HEK293 (cell line): ENCODE measurements around the gene DMGDH.

ENCODE experiments used
- CTCF ChIA-PET: fragments of 350-600 bp; formaldehyde crosslinking; extraction: SDS; loops from one replicate; lab custom pipeline; 2021; ENCODE audit warnings: antibody characterized with exemption; lab: Yijun Ruan, JAX
- POLR2A ChIA-PET: fragments of 300-600 bp; formaldehyde crosslinking; extraction: SDS; loops from one replicate; lab custom pipeline; 2020; ENCODE audit warnings: antibody characterized with exemption, inconsistent platforms; lab: Yijun Ruan, JAX
- H3K27ac ChIP-seq: fragments of 200-500 bp; sonication (Bioruptor generic); 2 replicates; pipeline ENCODE4 v1.5.1; 2014; ENCODE audit warnings: low read depth, low read length, control low read depth, inconsistent platforms; ENCODE audit errors: extremely low read depth
- H3K36me3 ChIP-seq, 2 experiments: fragments of 200-500 bp in 1 of 2; sonication (Bioruptor generic) in 1 of 2; 1 replicate in 1 of 2; 2 replicates in 1 of 2; pipeline ENCODE4 v1.5.1; 2014 to 2017; ENCODE audit warnings: inconsistent platforms in 2 of 2, low read length in 2 of 2; ENCODE audit not compliant: control insufficient read depth in 2 of 2, insufficient read depth in 1 of 2
- H3K4me1 ChIP-seq: fragments of 200-500 bp; sonication (Bioruptor generic); 2 replicates; pipeline ENCODE4 v1.5.1; 2014; ENCODE audit warnings: mild to moderate bottlenecking, low read length, inconsistent platforms; ENCODE audit not compliant: control insufficient read depth, insufficient read depth
- H3K4me3 ChIP-seq: 2 replicates; pipeline ENCODE4 v1.5.1; 2011; ENCODE audit warnings: low read depth, mild to moderate bottlenecking, control low read depth, low read length, moderate library complexity
- H3K9me3 ChIP-seq: fragments of 200-500 bp; sonication (Bioruptor generic); 2 replicates; pipeline ENCODE4 v1.5.1; 2014; ENCODE audit warnings: low read depth, low read length, inconsistent platforms; ENCODE audit not compliant: control insufficient read depth, insufficient read depth
- PRDM1 ChIP-seq: fragments of 450-650 bp; formaldehyde crosslinking; IDR thresholded peaks from 2 replicates; pipeline ENCODE4; 2016; ENCODE audit warnings: missing biosample characterization, missing genetic modification characterization
- REPIN1 ChIP-seq: fragments of 450-650 bp; formaldehyde crosslinking; IDR thresholded peaks from 2 replicates; pipeline ENCODE4 v1.5.1; 2017; ENCODE audit warnings: missing biosample characterization, missing genetic modification characterization, low read depth
- SCRT1 ChIP-seq: fragments of 450-650 bp; formaldehyde crosslinking; IDR thresholded peaks from 2 replicates; pipeline ENCODE4 v1.5.1; 2016; ENCODE audit warnings: missing biosample characterization, missing genetic modification characterization, borderline replicate concordance
- SETDB1 ChIP-seq: IDR thresholded peaks from one replicate; pipeline ENCODE4 v1.6.1; 2017; ENCODE audit warnings: mild to moderate bottlenecking, low read length, moderate library complexity, mixed read lengths; ENCODE audit not compliant: insufficient read length
- ZBTB1 ChIP-seq: fragments of 450-650 bp; formaldehyde crosslinking; IDR thresholded peaks from 2 replicates; pipeline ENCODE4 v1.5.1; 2016; ENCODE audit warnings: missing biosample characterization, missing genetic modification characterization
- ZNF311 ChIP-seq: fragments of 450-650 bp; formaldehyde crosslinking; IDR thresholded peaks from 2 replicates; pipeline ENCODE4 v1.5.1; 2017; ENCODE audit warnings: missing biosample characterization, missing genetic modification characterization, borderline replicate concordance
- ZNF335 ChIP-seq: fragments of 450-650 bp; formaldehyde crosslinking; conservative IDR thresholded peaks from 2 replicates; pipeline ENCODE4 v1.5.1; 2016; ENCODE audit warnings: missing biosample characterization, missing genetic modification characterization
- ZNF354C ChIP-seq: fragments of 450-650 bp; formaldehyde crosslinking; IDR thresholded peaks from 2 replicates; pipeline ENCODE4 v1.5.1; 2016; ENCODE audit warnings: missing biosample characterization, missing genetic modification characterization, low read depth, borderline replicate concordance
- ZNF37A ChIP-seq: fragments of 450-650 bp; IDR thresholded peaks from 2 replicates; pipeline ENCODE4 v1.5.1; 2018; ENCODE audit warnings: missing biosample characterization, missing genetic modification characterization
- ZNF530 ChIP-seq: fragments of 450-650 bp; formaldehyde crosslinking; IDR thresholded peaks from 2 replicates; pipeline ENCODE4 v1.5.1; 2016; ENCODE audit warnings: low read depth, missing biosample characterization, missing genetic modification characterization
- ZNF558 ChIP-seq: fragments of 450-650 bp; formaldehyde crosslinking; IDR thresholded peaks from 2 replicates; pipeline ENCODE4 v1.5.1; 2016; ENCODE audit warnings: missing biosample characterization, missing genetic modification characterization
- ZNF776 ChIP-seq: fragments of 450-650 bp; formaldehyde crosslinking; IDR thresholded peaks from 2 replicates; pipeline ENCODE4 v1.5.0; 2017; ENCODE audit warnings: missing biosample characterization, missing genetic modification characterization, borderline replicate concordance
- ZNF785 ChIP-seq: fragments of 450-650 bp; formaldehyde crosslinking; IDR thresholded peaks from 2 replicates; pipeline ENCODE4 v1.5.1; 2016; ENCODE audit warnings: missing biosample characterization, missing genetic modification characterization
- TF ChIP-seq, protein P1 (sequence below): IDR thresholded peaks from 2 replicates; pipeline ENCODE4 v1.6.1; 2011; ENCODE audit warnings: mild to moderate bottlenecking, low read depth, low read length, borderline replicate concordance
- TF ChIP-seq, protein P2 (sequence below): fragments of 450-650 bp; formaldehyde crosslinking; IDR thresholded peaks from 2 replicates; pipeline ENCODE4 v1.5.1; 2016; ENCODE audit warnings: missing biosample characterization, missing genetic modification characterization
- TF ChIP-seq, protein P3 (sequence below): fragments of 450-650 bp; formaldehyde crosslinking; IDR thresholded peaks from 2 replicates; pipeline ENCODE4 v1.5.1; 2016; ENCODE audit warnings: missing biosample characterization, missing genetic modification characterization

Gene DMGDH

DNA sequence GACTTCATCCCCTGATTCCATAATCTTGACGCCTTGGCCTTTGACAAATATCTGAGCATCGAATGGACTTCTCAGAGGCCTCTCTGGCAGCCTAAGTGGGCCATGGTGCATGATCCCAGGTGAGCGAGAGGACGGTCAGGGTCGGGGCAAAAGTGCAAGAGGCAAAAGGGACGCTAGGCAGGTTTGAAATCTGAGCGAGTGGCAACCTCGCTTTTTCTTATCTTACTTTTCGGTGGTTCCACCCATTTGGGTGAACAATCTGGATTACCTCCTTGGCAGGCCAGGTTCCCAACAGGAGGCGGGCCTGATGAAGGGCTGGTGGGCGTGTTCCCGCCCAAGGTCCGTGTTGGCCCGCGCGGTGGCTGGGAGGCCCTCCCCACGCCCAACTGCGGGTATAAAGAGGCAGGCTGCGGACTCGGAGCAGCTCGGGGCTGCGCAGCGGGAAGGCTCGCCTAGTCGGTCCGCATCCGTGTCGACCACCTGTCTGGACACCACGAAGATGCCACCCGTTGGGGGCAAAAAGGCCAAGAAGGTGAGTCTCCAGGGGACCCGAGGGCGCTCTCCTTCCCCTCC is 42.0 kb upstream of the DMGDH start, which contains the start of gene BHMT:
Gene BHMT, plus strand, starts transcription at position 423 of the 573 bp plus-strand sequence. Its CDS starts 77 bp downstream, at position 500.
- TF ChIP-seq ZNF311 (tag by site-specific recombination) (no peak), ZNF335 (tag by site-specific recombination) (no peak), SCRT1 (tag by site-specific recombination) (no peak), ZNF776 (tag by site-specific recombination) (no peak), ZNF530 (tag by site-specific recombination) (no peak), SETDB1 (no peak), ZNF558 (tag by site-specific recombination) (no peak), ZBTB1 (tag by site-specific recombination) (no peak), PRDM1 (no peak), ZNF37A (no peak), ZNF785 (tag by site-specific recombination) (no peak), REPIN1 (tag by site-specific recombination) (no peak)
- TF ChIP-seq, protein P1, sequence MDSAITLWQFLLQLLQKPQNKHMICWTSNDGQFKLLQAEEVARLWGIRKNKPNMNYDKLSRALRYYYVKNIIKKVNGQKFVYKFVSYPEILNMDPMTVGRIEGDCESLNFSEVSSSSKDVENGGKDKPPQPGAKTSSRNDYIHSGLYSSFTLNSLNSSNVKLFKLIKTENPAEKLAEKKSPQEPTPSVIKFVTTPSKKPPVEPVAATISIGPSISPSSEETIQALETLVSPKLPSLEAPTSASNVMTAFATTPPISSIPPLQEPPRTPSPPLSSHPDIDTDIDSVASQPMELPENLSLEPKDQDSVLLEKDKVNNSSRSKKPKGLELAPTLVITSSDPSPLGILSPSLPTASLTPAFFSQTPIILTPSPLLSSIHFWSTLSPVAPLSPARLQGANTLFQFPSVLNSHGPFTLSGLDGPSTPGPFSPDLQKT: no peak
- TF ChIP-seq, all 188 proteins: peak for 0
- no peak within 1 kb of the TSS for H3K4me3 ChIP-seq

DNA sequence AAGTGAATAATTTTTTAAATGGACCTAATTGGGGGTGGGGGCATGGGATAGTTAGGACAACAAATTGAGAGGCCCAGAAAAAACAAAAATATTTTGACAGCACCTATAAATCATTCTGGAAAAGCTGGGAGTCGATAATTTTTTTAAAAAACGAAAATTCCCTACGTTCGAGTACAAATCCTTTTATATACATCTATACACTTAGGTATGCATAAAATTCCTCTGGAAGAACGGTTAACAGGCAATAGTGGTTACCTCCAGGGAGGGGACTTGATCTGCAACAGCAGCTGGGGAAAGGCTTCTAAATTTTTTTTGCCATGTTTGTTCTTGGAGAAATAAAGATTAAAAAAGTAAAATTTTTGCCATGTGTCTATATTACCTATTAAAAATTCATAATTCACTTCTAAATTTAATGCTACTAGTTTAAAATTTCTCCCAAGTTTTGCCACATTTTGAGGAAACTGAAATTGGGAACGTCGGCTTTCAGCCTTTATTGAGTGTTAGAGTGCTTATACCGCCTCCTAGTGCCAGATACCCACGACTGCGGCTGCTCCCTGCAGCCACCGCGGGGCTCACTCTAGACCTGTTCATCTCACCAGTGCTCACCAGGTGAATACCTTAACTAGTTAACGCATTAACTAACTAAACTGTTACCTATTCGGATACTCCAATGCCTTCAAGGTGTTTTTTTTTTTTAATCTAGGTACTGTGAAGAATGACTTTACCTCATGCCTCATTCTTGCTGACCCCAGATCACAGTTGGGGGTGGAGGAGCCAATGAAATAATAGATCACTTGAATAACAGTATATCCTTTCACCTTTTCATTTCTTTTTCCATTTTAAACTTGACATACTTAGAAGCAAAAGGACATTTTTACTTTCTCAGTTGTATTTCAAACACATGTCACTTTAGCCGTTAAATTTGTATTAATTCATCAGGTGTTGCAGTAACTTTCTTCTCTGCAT is 40.3 kb upstream of the DMGDH start:
- H3K9me3 ChIP-seq: no peaks in the 10 kb centered on the region
- peaks cover 10% of the 10 kb centered on the region; the same call in 1 of the 2 replicates for H3K4me1 ChIP-seq
- POLR2A ChIA-PET: no interaction called here
- H3K27ac ChIP-seq: no peak overlapping the region
- no peaks in the 10 kb centered on the region for H3K36me3 ChIP-seq
- H3K4me3 ChIP-seq: no peak overlapping the region
- CTCF ChIA-PET: interaction anchor here (0.6 to 1.4 kb wide), 2 partner anchors 10 to 85 kb away, joined by 3 to 7 read pairs; no protein-coding TSS in a partner anchor
- TF ChIP-seq, protein P2, sequence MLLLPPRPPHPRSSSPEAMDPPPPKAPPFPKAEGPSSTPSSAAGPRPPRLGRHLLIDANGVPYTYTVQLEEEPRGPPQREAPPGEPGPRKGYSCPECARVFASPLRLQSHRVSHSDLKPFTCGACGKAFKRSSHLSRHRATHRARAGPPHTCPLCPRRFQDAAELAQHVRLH (tag by site-specific recombination): 0 out of 2 replicates have a peak, but pooled peaks have one; percentile 52
- TF ChIP-seq, protein P3, sequence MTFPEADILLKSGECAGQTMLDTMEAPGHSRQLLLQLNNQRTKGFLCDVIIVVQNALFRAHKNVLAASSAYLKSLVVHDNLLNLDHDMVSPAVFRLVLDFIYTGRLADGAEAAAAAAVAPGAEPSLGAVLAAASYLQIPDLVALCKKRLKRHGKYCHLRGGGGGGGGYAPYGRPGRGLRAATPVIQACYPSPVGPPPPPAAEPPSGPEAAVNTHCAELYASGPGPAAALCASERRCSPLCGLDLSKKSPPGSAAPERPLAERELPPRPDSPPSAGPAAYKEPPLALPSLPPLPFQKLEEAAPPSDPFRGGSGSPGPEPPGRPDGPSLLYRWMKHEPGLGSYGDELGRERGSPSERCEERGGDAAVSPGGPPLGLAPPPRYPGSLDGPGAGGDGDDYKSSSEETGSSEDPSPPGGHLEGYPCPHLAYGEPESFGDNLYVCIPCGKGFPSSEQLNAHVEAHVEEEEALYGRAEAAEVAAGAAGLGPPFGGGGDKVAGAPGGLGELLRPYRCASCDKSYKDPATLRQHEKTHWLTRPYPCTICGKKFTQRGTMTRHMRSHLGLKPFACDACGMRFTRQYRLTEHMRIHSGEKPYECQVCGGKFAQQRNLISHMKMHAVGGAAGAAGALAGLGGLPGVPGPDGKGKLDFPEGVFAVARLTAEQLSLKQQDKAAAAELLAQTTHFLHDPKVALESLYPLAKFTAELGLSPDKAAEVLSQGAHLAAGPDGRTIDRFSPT (tag by site-specific recombination): no peak
- no peak for TF ChIP-seq ZNF354C (tag by site-specific recombination)

More for the DNA sequence above, 42.0 kb upstream of the DMGDH start, which contains the start of gene BHMT:
- Histone ChIP-seq H3K36me3 (no peaks in the 10 kb centered on the region), H3K27ac (no peak within 1 kb of the TSS), H3K4me1 (peaks cover 10% of the 10 kb centered on the region; the same call in 1 of the 2 replicates), H3K9me3 (no peaks in the 10 kb centered on the region)
- POLR2A ChIA-PET: no interaction called here
- CTCF ChIA-PET: no interaction called here
